Neural cell (in vitro differentiated cells): ENCODE results near the gene PPP1R27. TPM values are rescaled to one million over a fixed set of nuclear protein-coding genes. Genes with fewer than 3 reads are reported as not detected.

Experiments
- H2AFZ ChIP-seq: fragments of 200-600, 300-800 bp; sonication (generic), shearing (Covaris generic); 2 replicates; pipeline ENCODE4 v1.6.0; 2014; ENCODE audit warnings: low read depth, mild to moderate bottlenecking, antibody characterized with exemption, low read length, moderate library complexity
- H3F3A ChIP-seq: fragments of 200-600 bp; shearing (Covaris generic); 2 replicates; pipeline ENCODE4 v1.6.1; 2016; ENCODE audit warnings: mild to moderate bottlenecking, moderate library complexity, mixed read lengths, antibody characterized with exemption, low read length; ENCODE audit not compliant: insufficient read depth, poor library complexity, severe bottlenecking
- H3K27ac ChIP-seq: fragments of 200-600, 300-800 bp; sonication (generic), shearing (Covaris generic); 2 replicates; pipeline ENCODE4 v1.5.1; 2014; ENCODE audit warnings: mild to moderate bottlenecking, low read length, moderate library complexity
- H3K27me3 ChIP-seq: fragments of 300-800, 200-600 bp; sonication (generic), shearing (Covaris generic); 2 replicates; pipeline ENCODE4 v1.6.0; 2014; ENCODE audit warnings: mild to moderate bottlenecking, low read depth, low read length, moderate library complexity; ENCODE audit not compliant: insufficient read depth
- H3K36me3 ChIP-seq: fragments of 300-800, 200-600 bp; sonication (generic), shearing (Covaris generic); 2 replicates; pipeline ENCODE4 v1.5.1; 2014; ENCODE audit warnings: mild to moderate bottlenecking, antibody characterized with exemption, low read length, moderate library complexity; ENCODE audit not compliant: insufficient read depth
- H3K4me2 ChIP-seq: fragments of 300-800, 200-600 bp; sonication (generic), shearing (Covaris generic); 2 replicates; pipeline ENCODE4 v1.6.0; 2014; ENCODE audit warnings: mild to moderate bottlenecking, low read length
- H3K4me3 ChIP-seq: fragments of 300-800, 200-600 bp; sonication (generic), shearing (Covaris generic); 2 replicates; pipeline ENCODE4 v1.5.1; 2014; ENCODE audit warnings: mild to moderate bottlenecking, low read length, moderate library complexity
- H3K79me2 ChIP-seq: fragments of 200-600 bp; shearing (Covaris generic); replicated peaks from 2 replicates; pipeline ENCODE4 v1.6.0; 2014; ENCODE audit warnings: mild to moderate bottlenecking, low read length, moderate library complexity; ENCODE audit not compliant: insufficient read depth
- H3K9ac ChIP-seq: fragments of 300-800, 200-600 bp; sonication (generic), shearing (Covaris generic); 2 replicates; pipeline ENCODE4 v1.6.1; 2016; ENCODE audit warnings: mild to moderate bottlenecking, low read length, mixed read lengths
- H3K9me2 ChIP-seq: fragments of 200-600 bp; shearing (Covaris generic); 2 replicates; pipeline ENCODE4 v1.6.1; 2016; ENCODE audit warnings: mild to moderate bottlenecking, low read length, mixed read lengths; ENCODE audit not compliant: insufficient read depth
- H3K9me3 ChIP-seq: fragments of 200-600, 300-800 bp; sonication (generic), shearing (Covaris generic); 2 replicates; pipeline ENCODE4 v1.6.1; 2016; ENCODE audit warnings: mild to moderate bottlenecking, mixed run types, low read length, moderate library complexity, mixed read lengths
- H4K20me1 ChIP-seq: fragments of 200-600 bp; shearing (Covaris generic); 2 replicates; pipeline ENCODE4 v1.6.1; 2016; ENCODE audit warnings: mild to moderate bottlenecking, mixed run types; ENCODE audit not compliant: insufficient read depth
- EP300 ChIP-seq: fragments of 450-650 bp; conservative IDR thresholded peaks from 2 replicates; pipeline ENCODE4 v1.6.1; 2014; ENCODE audit warnings: antibody characterized with exemption, mild to moderate bottlenecking, moderate library complexity; ENCODE audit not compliant: poor library complexity, severe bottlenecking
- EZH2 ChIP-seq: fragments of 200-600, 300-800 bp; shearing (Covaris generic), sonication (generic); IDR thresholded peaks from 2 replicates; pipeline ENCODE4 v1.6.1; 2014; ENCODE audit warnings: antibody characterized with exemption, low read length, borderline replicate concordance, mild to moderate bottlenecking; ENCODE audit not compliant: insufficient read depth, poor library complexity, severe bottlenecking
- MXI1 ChIP-seq: fragments of 450-650 bp; conservative IDR thresholded peaks from 2 replicates; pipeline ENCODE4 v1.6.1; 2014; ENCODE audit warnings: antibody characterized with exemption, mild to moderate bottlenecking; ENCODE audit not compliant: poor library complexity, severe bottlenecking
- POLR2AphosphoS5 ChIP-seq: IDR thresholded peaks from 2 replicates; pipeline ENCODE4 v1.6.1; 2012
- RAD21 ChIP-seq: fragments of 450-650 bp; conservative IDR thresholded peaks from 2 replicates; pipeline ENCODE4 v1.6.1; 2014; ENCODE audit warnings: antibody characterized with exemption, mild to moderate bottlenecking, moderate library complexity
- SMC3 ChIP-seq: fragments of 450-650 bp; conservative IDR thresholded peaks from 2 replicates; pipeline ENCODE4 v1.6.1; 2014; ENCODE audit warnings: antibody characterized with exemption, mild to moderate bottlenecking, moderate library complexity; ENCODE audit not compliant: poor library complexity
- TAF1 ChIP-seq: IDR thresholded peaks from 2 replicates; pipeline ENCODE4 v1.6.1; 2012; ENCODE audit warnings: low read depth
- polyA plus RNA-seq: library from polyadenylated mRNA; depleted of rRNA; stranded (reverse); fragments of >200 nt; gene quantifications from 2 replicates; pipeline ENCODE4 v1.2.3, GENCODE V29; 2014
- TF ChIP-seq, protein P1 (sequence below): fragments of 450-650 bp; IDR thresholded peaks from 2 replicates; pipeline ENCODE4 v1.5.1; 2014; ENCODE audit warnings: antibody characterized with exemption, mild to moderate bottlenecking, moderate library complexity; ENCODE audit not compliant: poor library complexity, severe bottlenecking
- TF ChIP-seq, protein P2 (sequence below): IDR thresholded peaks from 2 replicates; pipeline ENCODE4 v1.6.1; 2012; ENCODE audit warnings: borderline replicate concordance

PPP1R27 gene
- polyA plus RNA-seq, 1 donor from 2014 or later = not detected

- no peaks in the 10 kb centered on the region for H3K9me2 ChIP-seq
- H3F3A ChIP-seq = no peaks in the 10 kb centered on the region
- H3K27ac ChIP-seq = peak within 1 kb of the TSS; percentile 77
- peak within 1 kb of the TSS; percentile 65 for H2AFZ ChIP-seq
- H3K36me3 ChIP-seq = no peaks in the 10 kb centered on the region
- H3K4me2 ChIP-seq = peak within 1 kb of the TSS; percentile 97
- peak within 1 kb of the TSS; percentile 98 for H3K9ac ChIP-seq
- no peak for TF ChIP-seq EP300
- no peak for TF ChIP-seq EZH2
- peak; percentile 34 for TF ChIP-seq TAF1
- peak; percentile 87 for TF ChIP-seq MXI1
- TF ChIP-seq, protein P1, sequence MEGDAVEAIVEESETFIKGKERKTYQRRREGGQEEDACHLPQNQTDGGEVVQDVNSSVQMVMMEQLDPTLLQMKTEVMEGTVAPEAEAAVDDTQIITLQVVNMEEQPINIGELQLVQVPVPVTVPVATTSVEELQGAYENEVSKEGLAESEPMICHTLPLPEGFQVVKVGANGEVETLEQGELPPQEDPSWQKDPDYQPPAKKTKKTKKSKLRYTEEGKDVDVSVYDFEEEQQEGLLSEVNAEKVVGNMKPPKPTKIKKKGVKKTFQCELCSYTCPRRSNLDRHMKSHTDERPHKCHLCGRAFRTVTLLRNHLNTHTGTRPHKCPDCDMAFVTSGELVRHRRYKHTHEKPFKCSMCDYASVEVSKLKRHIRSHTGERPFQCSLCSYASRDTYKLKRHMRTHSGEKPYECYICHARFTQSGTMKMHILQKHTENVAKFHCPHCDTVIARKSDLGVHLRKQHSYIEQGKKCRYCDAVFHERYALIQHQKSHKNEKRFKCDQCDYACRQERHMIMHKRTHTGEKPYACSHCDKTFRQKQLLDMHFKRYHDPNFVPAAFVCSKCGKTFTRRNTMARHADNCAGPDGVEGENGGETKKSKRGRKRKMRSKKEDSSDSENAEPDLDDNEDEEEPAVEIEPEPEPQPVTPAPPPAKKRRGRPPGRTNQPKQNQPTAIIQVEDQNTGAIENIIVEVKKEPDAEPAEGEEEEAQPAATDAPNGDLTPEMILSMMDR = no peak
- TF ChIP-seq POLR2AphosphoS5 = peak; percentile 93
- TF ChIP-seq, protein P2, sequence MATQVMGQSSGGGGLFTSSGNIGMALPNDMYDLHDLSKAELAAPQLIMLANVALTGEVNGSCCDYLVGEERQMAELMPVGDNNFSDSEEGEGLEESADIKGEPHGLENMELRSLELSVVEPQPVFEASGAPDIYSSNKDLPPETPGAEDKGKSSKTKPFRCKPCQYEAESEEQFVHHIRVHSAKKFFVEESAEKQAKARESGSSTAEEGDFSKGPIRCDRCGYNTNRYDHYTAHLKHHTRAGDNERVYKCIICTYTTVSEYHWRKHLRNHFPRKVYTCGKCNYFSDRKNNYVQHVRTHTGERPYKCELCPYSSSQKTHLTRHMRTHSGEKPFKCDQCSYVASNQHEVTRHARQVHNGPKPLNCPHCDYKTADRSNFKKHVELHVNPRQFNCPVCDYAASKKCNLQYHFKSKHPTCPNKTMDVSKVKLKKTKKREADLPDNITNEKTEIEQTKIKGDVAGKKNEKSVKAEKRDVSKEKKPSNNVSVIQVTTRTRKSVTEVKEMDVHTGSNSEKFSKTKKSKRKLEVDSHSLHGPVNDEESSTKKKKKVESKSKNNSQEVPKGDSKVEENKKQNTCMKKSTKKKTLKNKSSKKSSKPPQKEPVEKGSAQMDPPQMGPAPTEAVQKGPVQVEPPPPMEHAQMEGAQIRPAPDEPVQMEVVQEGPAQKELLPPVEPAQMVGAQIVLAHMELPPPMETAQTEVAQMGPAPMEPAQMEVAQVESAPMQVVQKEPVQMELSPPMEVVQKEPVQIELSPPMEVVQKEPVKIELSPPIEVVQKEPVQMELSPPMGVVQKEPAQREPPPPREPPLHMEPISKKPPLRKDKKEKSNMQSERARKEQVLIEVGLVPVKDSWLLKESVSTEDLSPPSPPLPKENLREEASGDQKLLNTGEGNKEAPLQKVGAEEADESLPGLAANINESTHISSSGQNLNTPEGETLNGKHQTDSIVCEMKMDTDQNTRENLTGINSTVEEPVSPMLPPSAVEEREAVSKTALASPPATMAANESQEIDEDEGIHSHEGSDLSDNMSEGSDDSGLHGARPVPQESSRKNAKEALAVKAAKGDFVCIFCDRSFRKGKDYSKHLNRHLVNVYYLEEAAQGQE = peak; percentile 65
- TF ChIP-seq SMC3 = no peak
- no peak for TF ChIP-seq RAD21
- no peaks in the 10 kb centered on the region for H3K27me3 ChIP-seq
- peak within 1 kb of the TSS; percentile 99 for H3K4me3 ChIP-seq
- peaks cover 8% of the 10 kb centered on the region for H4K20me1 ChIP-seq
- no peaks in the 10 kb centered on the region for H3K9me3 ChIP-seq
- peaks cover 29% of the 10 kb centered on the region for H3K79me2 ChIP-seq
Measured at GRCh38 chr17:81833160-81833920, 1.5 kb downstream of the PPP1R27 start, which contains the start of gene MCRIP1. Gene MCRIP1, minus strand, starts transcription at chr17:81833291. Its CDS starts 8,785 bp downstream, at chr17:81824506.

DNA sequence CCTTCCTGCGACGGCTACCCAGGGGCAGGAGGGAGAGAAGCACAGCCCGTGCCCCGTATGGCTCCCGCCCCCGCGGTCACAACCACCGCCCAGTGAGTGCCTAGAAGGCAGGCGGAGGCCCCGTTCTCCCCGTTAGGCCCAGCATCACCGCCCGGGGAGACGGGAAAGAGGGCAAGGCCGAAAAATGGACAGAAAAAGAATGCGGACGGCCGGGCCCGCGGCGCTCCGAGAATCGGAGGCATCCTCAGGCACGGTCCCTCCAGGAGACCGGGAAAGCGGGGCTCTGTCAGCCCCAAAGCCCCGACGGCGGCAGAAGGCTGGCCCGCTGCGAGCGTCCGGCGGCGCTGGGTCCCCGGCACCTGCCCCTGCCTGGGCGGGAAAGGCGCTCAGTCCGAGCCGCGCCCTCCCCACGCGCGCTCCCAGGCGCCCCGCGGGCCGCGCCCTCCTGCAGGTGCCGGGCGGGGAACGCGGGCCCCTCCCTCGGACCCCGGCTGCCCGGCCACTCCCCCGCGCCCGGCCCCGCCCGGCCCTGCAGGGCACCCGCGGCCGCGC, 2.2 kb downstream of the PPP1R27 start:
- Histone ChIP-seq H4K20me1 (peaks cover 10% of the 10 kb centered on the region), H3K9me3 (no peaks in the 10 kb centered on the region), H3K27ac (peak overlapping the region; percentile 45), H3K4me3 (peak overlapping the region; percentile 99), H3K79me2 (peaks cover 29% of the 10 kb centered on the region), H3K9me2 (no peaks in the 10 kb centered on the region), H3K4me2 (peak overlapping the region; percentile 97), H3F3A (no peaks in the 10 kb centered on the region), H3K9ac (peak overlapping the region; percentile 84), H2AFZ (no peak overlapping the region), H3K36me3 (no peaks in the 10 kb centered on the region), H3K27me3 (no peaks in the 10 kb centered on the region)
- TF ChIP-seq MXI1 = no peak
- TF ChIP-seq, protein P2 = no peak
- TF ChIP-seq RAD21 = no peak
- no peak for TF ChIP-seq POLR2AphosphoS5
- no peak for TF ChIP-seq EP300
- no peak for TF ChIP-seq EZH2
- TF ChIP-seq, protein P1 = no peak
- TF ChIP-seq SMC3 = no peak
- TF ChIP-seq TAF1 = no peak
